Lung (tissue), 12 donors: ENCODE results near the gene ZMIZ2. TPM values are rescaled to one million over a fixed set of nuclear protein-coding genes. Genes with fewer than 3 reads are reported as not detected.

Experiments used
- ATAC-seq: fragments of 200-7000 bp; cut with Tn5 transposase; one replicate; pipeline ENCODE4 v1.9.1; 2020; ENCODE audit warnings: moderate number of reproducible peaks; ENCODE audit not compliant: insufficient read depth, low FRiP score
- DNase-seq, 3 donors: peaks; one replicate each; pipeline ENCODE4 v3.0.0-alpha.2; 2013 to 2017
- H3K27ac ChIP-seq, 2 donors: one replicate each; pipeline ENCODE4 v1.5.1; 2013; ENCODE audit warnings: mild to moderate bottlenecking in 2 of 2, moderate library complexity in 2 of 2, control low read depth in 1 of 2, inconsistent platforms in 1 of 2, low read depth in 1 of 2, low read length in 1 of 2
- H3K27me3 ChIP-seq, 3 donors: one replicate each; pipeline ENCODE4 v1.5.1; 2013; ENCODE audit warnings: low read length in 2 of 3; ENCODE audit not compliant: control insufficient read depth in 3 of 3, insufficient read depth in 3 of 3
- H3K36me3 ChIP-seq, 4 donors: one replicate each; pipeline ENCODE4 v1.5.1; 2013; ENCODE audit warnings: low read length in 4 of 4, mild to moderate bottlenecking in 1 of 4, moderate library complexity in 1 of 4; ENCODE audit not compliant: control insufficient read depth in 4 of 4, insufficient read depth in 4 of 4
- H3K4me1 ChIP-seq, 5 donors: one replicate each; pipeline ENCODE4 v1.5.1; 2013; ENCODE audit warnings: low read length in 5 of 5, mild to moderate bottlenecking in 2 of 5, moderate library complexity in 1 of 5; ENCODE audit not compliant: control insufficient read depth in 5 of 5, insufficient read depth in 5 of 5
- H3K4me3 ChIP-seq: one replicate; pipeline ENCODE4 v1.5.1; 2013; ENCODE audit warnings: mild to moderate bottlenecking, control low read depth, moderate library complexity
- H3K9ac ChIP-seq, 2 donors: one replicate each; pipeline ENCODE4 v1.5.1; 2013; ENCODE audit warnings: low read length in 2 of 2, control low read depth in 1 of 2; ENCODE audit not compliant: insufficient read depth in 1 of 2
- H3K9me3 ChIP-seq, 4 donors: one replicate each; pipeline ENCODE4 v1.5.1; 2013; ENCODE audit warnings: low read length in 3 of 4, mild to moderate bottlenecking in 1 of 4, moderate library complexity in 1 of 4; ENCODE audit not compliant: control insufficient read depth in 4 of 4, insufficient read depth in 3 of 4
- CTCF ChIP-seq: IDR thresholded peaks from 2 replicates; pipeline ENCODE4 v1.5.1; 2012; ENCODE audit warnings: mild to moderate bottlenecking; ENCODE audit errors: control extremely low read depth, extremely low read depth
- WGBS, 2 donors: extraction: QIAGEN DNeasy Blood & Tissue Kit; methylation state at CpG; one replicate each; pipeline ENCODE4 v1.1.7; 2013; 5-methylcytosine and 5-hydroxymethylcytosine counted together
- polyA plus RNA-seq, 2 donors: library from polyadenylated mRNA; stranded (reverse); fragments of 200-250 nt; gene quantifications; one replicate each; pipeline ENCODE4 v1.2.1, GENCODE V29; 2013
- total RNA-seq, 2 donors: library from RNA; depleted of rRNA in 1 of 2; stranded (reverse); fragments of >200 nt in 1 of 2; gene quantifications; one replicate each; pipeline ENCODE4 v1.2.1, GENCODE V29; 2014 to 2021
- donor health status: control.
- donor health status: control.
- donor health status: Bipolar disorder and iron deficiency.
- donor health status: healthy.
- donor health status: DM: yes; HTN: yes; CAD: no.

Gene ZMIZ2
- total and polyA plus RNA-seq, 4 donors: 26.2 to 103 (median 53.7) TPM

GRCh38 chr7:44756904-44757303 is 8.3 kb downstream of the ZMIZ2 start:
- 90 to 95% methylated on average over 10 to 12 of the region's 12 CpGs for WGBS, 2 donors
- H3K4me1 ChIP-seq: peaks cover 4 to 28% (median 24%) of the 10 kb centered on the region in 5 donors
- H3K9ac ChIP-seq: no peak overlapping the region
- peaks cover 3 to 40% (median 4%) of the 10 kb centered on the region in 4 donors for H3K36me3 ChIP-seq
- H3K9me3 ChIP-seq: no peaks in the 10 kb centered on the region
- no peak overlapping the region for H3K4me3 ChIP-seq
- no peak overlapping the region for H3K27ac ChIP-seq
- H3K27me3 ChIP-seq: no peaks in the 10 kb centered on the region
- DNase-seq (no peak), ATAC-seq (no peak)
- TF ChIP-seq CTCF: no peak

GRCh38 chr7:44757311-44757710 is 8.7 kb downstream of the ZMIZ2 start:
- no peaks in the 10 kb centered on the region for H3K9me3 ChIP-seq
- WGBS, 2 donors: 73 to 81% methylated on average over 10 of the region's 10 CpGs
- H3K9ac ChIP-seq: no peak overlapping the region
- peaks cover 3 to 42% (median 4%) of the 10 kb centered on the region in 4 donors for H3K36me3 ChIP-seq
- no peaks in the 10 kb centered on the region for H3K27me3 ChIP-seq
- ATAC-seq (no peak), DNase-seq (peak; percentile 93 to 96 (median 94))
- H3K27ac ChIP-seq: no peak overlapping the region
- H3K4me1 ChIP-seq: peaks cover 4 to 28% (median 24%) of the 10 kb centered on the region in 5 donors
- no peak for TF ChIP-seq CTCF
- no peak overlapping the region for H3K4me3 ChIP-seq

GRCh38 chr7:44757739-44758138 is 9.1 kb downstream of the ZMIZ2 start:
- Histone ChIP-seq H3K27ac (no peak overlapping the region), H3K9ac (no peak overlapping the region), H3K4me1 (peaks cover 4 to 28% (median 24%) of the 10 kb centered on the region in 5 donors), H3K36me3 (peaks cover 3 to 46% (median 5%) of the 10 kb centered on the region in 4 donors), H3K9me3 (no peaks in the 10 kb centered on the region), H3K27me3 (no peaks in the 10 kb centered on the region), H3K4me3 (no peak overlapping the region)
- ATAC-seq: no peak
- no peak for DNase-seq
- no peak for TF ChIP-seq CTCF
- 94 to 95% methylated on average over 7 of the region's 7 CpGs for WGBS, 2 donors

GRCh38 chr7:44759246-44759645 is 10.6 kb downstream of the ZMIZ2 start:
- Histone ChIP-seq H3K27ac (no peak overlapping the region), H3K36me3 (peaks cover 7 to 61% (median 14%) of the 10 kb centered on the region in 4 donors), H3K9ac (no peak overlapping the region), H3K27me3 (no peaks in the 10 kb centered on the region), H3K4me3 (no peak overlapping the region), H3K9me3 (no peaks in the 10 kb centered on the region), H3K4me1 (peaks cover 4 to 27% (median 24%) of the 10 kb centered on the region in 5 donors)
- ATAC-seq (no peak), DNase-seq (no peak)
- no peak for TF ChIP-seq CTCF
- 94 to 96% methylated on average over 9 of the region's 9 CpGs for WGBS, 2 donors
